ENCODE data around the gene CARD11.
A peak's percentile ranks its signal among the peaks of the same experiment; 100 is the strongest.

Gene CARD11

DNA sequence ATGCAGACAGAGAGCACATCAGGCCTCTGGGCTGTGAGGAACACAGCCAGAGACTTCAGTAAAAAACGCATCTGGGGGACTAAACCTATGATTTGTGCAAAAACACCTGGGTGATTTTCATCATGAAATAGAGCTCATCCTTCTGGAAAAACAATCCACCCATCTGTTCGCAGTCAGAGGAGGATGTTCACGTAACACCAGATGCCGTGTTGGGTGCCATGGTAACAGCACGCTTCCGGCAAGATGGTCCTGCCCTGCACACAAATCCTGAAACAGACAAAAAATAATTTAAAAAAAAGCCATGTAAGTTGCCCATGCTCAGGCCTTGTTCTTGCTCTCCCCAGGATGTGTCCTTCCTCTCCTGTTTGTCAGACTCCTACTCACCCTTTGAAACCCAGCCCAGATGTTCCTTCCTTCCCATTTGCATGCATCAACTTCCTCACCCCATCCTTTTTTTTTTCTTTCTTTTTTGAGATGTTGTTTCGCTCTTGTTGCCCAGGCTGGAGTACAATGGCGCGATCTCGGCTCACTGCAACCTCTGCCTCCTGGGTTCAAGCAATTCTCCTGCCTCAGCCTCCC lies 171.3 kb downstream of the CARD11 start:
- DNase-seq (ENCODE audit: low read depth), result peak; percentile 25

DNA sequence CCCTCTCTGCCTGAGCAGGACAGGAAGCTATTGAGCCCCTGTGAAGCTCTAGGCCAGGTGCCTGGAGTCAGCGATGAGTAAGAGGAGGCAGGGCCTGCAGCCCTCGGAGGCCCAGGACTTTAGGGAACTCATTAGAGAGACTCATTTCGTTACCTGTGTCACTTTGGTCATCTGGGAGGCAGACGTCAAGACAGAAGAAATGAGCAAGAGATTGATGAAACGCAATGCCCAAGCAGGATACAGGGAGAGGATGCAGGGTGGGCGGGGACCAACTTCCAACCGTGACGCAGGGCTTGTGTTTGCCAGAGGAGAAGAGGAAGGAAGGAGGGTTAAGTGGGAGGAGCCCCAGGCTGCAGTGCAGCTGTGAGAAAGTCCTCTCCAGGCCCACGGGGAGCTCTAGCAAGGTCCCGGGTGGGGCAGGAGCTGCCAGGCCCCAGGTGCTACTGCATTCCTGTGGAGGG lies 173.2 kb downstream of the CARD11 start:
- peak; percentile 69 for DNase-seq (ENCODE audit: low read depth)

DNA sequence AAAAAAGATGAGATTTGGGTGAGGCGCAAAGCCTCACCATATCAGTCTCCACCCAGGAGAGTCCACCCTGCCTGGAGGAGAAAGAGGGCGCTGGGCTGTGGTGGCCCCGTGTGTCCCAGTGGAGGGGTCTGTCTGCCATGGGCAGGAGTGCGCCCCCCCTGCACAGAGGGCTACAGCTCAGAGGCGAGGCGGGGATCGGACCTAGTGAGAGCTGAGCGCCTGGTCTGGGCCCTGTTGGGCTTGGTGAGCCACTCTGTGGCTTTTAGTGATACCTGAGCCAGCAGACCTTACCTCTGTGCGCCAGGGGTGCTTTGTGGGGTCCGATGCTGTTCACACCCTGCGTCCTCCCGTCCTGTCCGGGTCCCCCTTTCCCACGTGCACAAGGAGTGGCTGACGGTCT lies 173.7 kb downstream of the CARD11 start:
- DNase-seq (ENCODE audit: low read depth), result no peak

DNA sequence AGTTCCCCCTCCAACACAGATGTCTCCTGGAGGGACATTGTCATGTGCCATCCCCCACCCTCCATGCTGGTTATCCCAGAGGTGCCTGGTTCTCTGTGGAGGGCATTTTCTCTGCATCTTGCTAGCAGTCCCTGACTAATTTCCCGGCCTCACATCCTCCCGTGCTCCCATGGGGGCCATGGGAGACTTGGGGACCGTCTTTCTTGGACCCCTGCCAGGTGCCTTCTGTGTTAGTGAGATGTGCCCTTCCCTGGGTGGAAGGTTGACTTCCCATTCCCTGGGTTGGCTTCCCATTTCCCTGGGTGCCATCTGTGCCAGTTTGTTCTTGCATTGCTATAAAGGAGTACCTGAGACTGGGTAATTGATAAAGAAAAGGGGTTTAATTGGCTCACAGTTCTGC lies 177.1 kb downstream of the CARD11 start:
- no peak for DNase-seq (ENCODE audit: low read depth)

DNA sequence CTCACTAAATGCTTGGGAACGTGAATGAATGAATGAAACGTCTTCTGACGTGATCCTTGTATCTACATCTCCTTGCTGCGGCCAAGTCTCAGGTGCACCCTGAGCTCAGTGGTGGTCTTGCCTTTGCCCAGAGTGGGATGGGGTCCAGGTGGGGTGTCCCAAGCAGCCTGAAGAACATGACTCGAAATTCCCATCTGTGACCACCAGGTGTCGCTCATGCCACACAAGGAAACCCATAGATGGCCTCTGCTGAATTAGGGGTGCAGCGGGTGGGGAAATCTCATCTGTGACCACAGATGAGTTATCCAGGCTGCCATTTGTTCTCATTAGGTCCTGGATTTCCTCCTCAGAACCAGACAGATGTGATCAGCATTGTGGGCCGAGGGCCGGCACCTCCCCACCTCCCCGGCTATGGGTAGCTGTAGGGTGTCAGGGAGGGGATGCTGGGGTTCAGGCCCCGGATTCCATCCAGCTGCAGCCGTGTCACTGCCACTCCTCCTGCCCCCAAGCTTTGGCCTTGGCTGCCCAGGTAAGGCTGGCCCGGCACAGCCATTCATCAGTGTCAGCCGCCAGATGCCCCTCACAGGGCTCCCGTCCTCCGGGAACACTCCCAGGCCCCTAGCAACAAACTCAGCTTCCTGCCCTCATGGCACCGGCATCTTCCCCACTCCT lies 178.5 kb downstream of the CARD11 start:
- DNase-seq (ENCODE audit: low read depth), result peak; percentile 80

DNA sequence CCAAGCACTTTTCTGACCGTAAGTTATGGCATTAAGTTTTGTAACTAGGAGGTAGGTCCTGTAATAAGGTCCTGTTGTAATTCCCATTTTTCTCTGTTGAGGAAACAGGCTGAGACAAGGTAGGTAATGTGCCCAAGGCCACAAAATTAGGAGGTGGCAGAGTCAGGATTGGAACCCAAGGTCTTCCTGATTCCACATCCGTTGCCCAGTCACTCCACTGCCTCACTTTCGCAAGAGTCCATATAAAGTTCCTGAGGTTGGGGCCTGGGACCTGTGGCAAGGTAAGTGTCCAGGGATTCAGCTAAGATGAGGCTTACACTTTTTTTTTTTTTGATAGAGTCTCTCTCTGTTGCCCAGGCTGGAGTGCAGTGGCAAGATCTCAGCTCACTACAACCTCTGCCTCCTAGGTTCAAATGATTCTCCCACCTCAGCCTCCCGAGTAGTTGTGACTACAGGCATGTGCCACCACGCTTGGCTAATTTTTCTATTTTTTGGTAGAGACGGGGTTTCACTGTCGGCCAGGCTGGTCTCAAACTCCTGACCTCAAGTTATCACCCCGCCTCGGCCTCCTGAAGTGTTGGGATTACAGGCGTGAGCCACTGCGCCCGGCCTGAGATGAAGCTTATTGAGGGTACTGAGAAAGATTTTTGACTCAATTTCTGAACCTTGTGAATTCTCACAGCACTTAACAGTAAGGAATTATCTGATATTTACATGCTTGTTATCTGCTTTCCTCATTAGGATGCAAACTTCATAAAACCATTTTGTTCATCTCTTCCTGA lies 179.3 kb downstream of the CARD11 start:
- peak; percentile 42 for DNase-seq (ENCODE audit: low read depth)

DNA sequence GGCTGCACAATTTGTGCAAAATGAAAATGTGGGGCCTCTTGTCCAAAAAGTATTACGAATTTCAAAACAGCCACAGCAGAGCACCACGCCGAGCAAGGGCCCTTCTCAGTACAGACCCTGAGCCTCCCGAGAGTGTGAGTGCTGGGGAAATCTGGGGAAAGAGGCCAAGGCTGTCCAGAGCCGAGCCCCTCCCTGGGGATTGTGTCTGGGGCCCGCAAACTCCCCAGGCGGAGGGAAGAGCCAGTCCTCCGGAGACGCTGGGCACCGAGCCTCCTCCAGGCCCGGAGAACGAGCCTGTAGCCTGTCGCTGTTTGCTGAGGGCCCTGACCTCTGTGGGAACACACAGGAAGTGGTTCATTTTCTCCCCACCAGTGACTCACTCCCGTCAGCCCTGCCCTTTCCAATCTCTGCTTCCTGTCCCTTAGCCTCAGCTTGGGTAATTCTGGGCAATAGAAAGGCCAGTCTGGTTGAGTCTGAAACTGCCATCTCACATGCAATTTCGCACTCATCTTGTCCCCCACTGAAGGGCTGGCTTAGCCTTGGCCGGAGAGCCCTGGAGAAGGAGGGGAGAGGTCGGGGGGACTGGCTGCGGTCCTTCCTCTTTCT lies 180.1 kb downstream of the CARD11 start:
- peak; percentile 99 for DNase-seq (ENCODE audit: low read depth)

DNA sequence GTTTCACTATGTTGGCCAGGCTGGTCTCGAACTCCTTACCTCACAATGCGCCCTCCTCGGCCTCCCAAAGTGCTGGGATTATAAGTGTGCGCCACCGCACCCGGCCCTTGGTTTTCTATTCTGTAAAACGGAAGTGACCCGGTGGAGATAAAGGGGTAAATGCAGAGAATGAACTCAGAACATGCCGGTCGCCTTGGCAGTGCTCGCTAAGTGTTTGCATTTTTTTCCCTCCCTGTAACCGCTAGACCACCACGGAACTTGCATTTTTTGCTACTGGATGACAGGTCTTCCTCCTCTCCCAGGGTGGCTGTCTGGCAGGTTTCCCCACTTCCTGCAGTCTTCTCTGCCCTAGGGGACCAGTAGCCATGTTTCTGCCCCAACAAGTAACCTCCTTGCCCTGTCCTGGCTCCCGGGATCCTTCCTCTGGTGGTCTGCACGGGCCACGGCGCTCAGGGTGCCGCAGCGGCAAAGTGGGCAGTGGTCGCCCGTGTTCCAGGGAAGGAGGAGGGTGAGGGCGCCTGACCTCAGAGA lies 180.8 kb downstream of the CARD11 start:
- peak; percentile 59 for DNase-seq (ENCODE audit: low read depth)

DNA sequence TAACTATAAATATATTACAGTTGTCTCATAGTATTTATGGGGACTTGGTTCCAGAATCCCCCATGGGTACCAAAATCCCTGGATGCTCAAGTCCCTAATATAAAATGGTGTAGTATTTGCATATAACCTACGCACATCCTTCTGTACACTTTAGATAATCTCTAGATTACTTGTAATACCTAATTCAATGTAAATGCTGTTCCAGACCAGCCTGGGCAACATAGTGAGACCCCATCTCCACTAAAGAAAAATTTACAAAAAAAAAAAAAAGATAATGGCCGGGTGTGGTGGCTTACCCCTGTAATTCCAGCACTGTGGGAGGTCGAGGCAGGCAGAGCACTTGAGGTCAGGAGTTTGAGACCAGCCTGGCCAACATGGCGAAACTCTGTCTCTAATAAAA lies 182.2 kb downstream of the CARD11 start:
- DNase-seq (ENCODE audit: low read depth), result no peak

DNA sequence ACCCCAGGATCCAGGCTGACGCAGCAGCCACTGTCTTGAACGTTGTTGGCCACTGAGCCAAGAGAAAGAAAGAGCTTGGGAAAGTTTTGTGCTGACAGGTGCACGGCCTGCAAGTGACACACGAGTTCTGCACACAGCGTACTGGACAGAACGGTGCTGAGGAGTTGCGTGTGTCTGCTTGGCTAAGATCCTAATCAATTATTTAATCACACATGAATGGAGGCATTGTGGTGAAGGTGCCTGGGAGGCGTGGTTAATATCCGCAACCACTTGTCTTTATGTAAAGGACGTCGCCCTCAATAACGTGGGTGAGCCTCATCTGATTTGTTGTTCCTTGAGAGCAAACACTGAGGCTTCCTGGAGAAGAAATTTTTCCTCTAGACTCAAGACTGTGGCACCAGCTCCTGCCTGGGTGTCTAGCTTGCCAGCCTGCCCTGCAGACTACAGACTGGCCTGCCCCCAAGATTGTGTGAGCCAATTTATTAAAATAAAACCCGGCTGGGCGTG lies 183.0 kb downstream of the CARD11 start:
- no peak for DNase-seq (ENCODE audit: low read depth)

DNA sequence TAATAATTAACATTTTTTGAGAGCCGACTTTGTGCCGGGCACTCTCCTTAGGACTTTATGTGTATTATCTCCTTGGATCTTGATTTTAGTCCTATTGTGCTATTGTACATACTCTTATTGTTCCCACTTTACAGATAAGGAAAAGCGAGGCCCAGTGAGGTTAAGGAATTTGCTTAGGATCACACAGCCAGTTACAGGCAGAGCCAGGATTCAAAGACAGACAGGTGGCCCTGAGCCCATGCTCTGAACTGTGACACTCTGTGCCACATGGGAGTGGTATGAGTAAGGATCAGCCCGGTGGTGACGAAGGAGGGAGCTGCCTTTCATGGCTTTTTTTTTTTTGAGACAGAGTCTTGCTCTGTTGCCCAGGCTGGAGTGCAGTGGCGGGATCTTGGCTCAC lies 183.7 kb downstream of the CARD11 start:
- no peak for DNase-seq (ENCODE audit: low read depth)

DNA sequence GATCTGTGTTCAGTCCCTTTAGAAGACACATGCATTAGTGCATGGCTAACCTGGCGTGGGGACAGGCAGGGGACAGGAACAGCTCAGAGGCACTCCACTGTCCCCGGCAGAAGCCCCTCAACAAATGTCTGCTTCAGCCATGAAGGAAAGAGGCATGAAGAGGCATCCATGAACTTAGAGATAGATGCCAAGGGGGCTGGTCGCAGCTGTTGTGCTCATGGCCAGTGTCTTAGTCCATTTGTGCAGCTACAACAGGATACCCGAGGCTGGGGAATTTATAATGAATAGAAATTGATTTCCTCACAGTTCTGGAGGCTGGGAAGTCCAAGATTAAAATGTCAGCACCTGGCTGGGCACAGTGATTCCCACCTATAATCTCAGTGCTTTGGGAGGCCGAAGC lies 185.0 kb downstream of the CARD11 start:
- DNase-seq (ENCODE audit: low read depth), result no peak

DNA sequence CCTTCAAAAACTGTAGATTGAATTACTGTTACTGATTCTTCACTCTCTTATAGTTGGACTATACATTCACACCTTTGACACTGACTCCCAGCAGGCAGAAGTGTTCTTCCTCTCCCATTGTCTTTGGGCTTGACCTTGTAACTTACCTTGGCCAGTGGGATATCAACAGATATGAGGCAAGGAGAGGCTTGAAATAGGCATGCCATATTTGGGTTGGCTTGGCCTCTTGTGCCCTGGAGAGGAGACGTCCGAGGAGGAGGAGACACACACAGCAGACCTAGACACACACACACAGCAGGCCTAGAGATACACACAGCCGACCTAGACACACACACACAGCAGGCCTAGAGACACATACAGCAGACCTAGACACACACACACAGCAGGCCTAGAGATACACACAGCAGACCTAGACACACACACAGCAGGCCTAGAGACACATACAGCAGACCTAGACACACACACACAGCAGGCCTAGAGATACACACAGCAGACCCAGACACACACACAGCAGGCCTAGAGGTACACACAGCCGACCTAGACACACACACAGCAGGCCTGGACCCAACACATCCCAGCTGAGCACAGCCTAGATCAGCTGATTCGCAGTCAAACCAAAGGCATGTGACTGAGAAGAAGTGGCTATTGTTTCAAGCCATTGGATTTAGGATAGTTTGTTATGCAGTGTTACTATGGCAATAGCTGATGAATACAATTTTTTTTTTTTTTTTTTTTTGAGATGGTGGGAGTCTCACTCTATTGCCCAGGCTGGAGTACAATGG lies 187.1 kb downstream of the CARD11 start:
- DNase-seq (ENCODE audit: low read depth), result peak; percentile 37
